KOPT-K1 (cell line): ENCODE data around the gene FAM98C.

Experiments
- H3K27ac ChIP-seq: fragments of 200-600 bp; sonication (generic); 2 replicates; pipeline ENCODE4 v1.5.1; 2016; ENCODE audit warnings: antibody characterized with exemption, mild to moderate bottlenecking, low read depth, low read length; ENCODE audit not compliant: poor library complexity, severe bottlenecking
- H3K36me3 ChIP-seq: fragments of 200-600 bp; sonication (generic); 2 replicates; pipeline ENCODE4 v1.5.1; 2017; ENCODE audit warnings: antibody characterized with exemption, mild to moderate bottlenecking, low read length, moderate library complexity; ENCODE audit not compliant: insufficient read depth
- H3K9me3 ChIP-seq: fragments of 200-600 bp; sonication (generic); 2 replicates; pipeline ENCODE4 v1.5.1; 2017; ENCODE audit warnings: antibody characterized with exemption, low read length, mild to moderate bottlenecking; ENCODE audit not compliant: insufficient read depth, poor library complexity, severe bottlenecking

The FAM98C gene

GRCh38 chr19:38386971-38387549 is 15.8 kb upstream of the FAM98C start:
- Histone ChIP-seq H3K9me3 (no peaks in the 10 kb centered on the region), H3K36me3 (peaks cover 34% of the 10 kb centered on the region), H3K27ac (no peak overlapping the region)

GRCh38 chr19:38387550-38388348 is 15.1 kb upstream of the FAM98C start, which contains the start of gene GGN:
Gene GGN (minus strand): TSS chr19:38388034. CDS start chr19:38387261, 773 bp downstream.
- H3K9me3 ChIP-seq, result no peaks in the 10 kb centered on the region
- H3K27ac ChIP-seq, result no peak within 1 kb of the TSS
- H3K36me3 ChIP-seq, result peaks cover 27% of the 10 kb centered on the region

- Histone ChIP-seq H3K36me3 (peaks cover 20% of the 10 kb centered on the region), H3K27ac (no peak within 1 kb of the TSS), H3K9me3 (no peaks in the 10 kb centered on the region)
Measured at GRCh38 chr19:38388349-38389100, 14.4 kb upstream of the FAM98C start, which contains the start of gene SPRED3. Gene SPRED3 (plus strand): TSS chr19:38388697. CDS start chr19:38390303, 1,606 bp downstream.

GRCh38 chr19:38389101-38389925 is 13.6 kb upstream of the FAM98C start:
- no peak overlapping the region for H3K27ac ChIP-seq
- H3K9me3 ChIP-seq, result no peaks in the 10 kb centered on the region
- peaks cover 12% of the 10 kb centered on the region for H3K36me3 ChIP-seq

GRCh38 chr19:38389957-38390924 is 12.7 kb upstream of the FAM98C start:
- Histone ChIP-seq H3K9me3 (no peaks in the 10 kb centered on the region), H3K27ac (no peak overlapping the region), H3K36me3 (peaks cover 2% of the 10 kb centered on the region; the same call in 1 of the 2 replicates)

- H3K27ac ChIP-seq, result no peak overlapping the region
- no peaks in the 10 kb centered on the region for H3K36me3 ChIP-seq
- no peaks in the 10 kb centered on the region for H3K9me3 ChIP-seq
Measured at GRCh38 chr19:38391911-38392464, 10.9 kb upstream of the FAM98C start.

GRCh38 chr19:38392707-38393308 is 10.1 kb upstream of the FAM98C start:
- H3K27ac ChIP-seq, result no peak overlapping the region
- H3K36me3 ChIP-seq, result no peaks in the 10 kb centered on the region
- no peaks in the 10 kb centered on the region for H3K9me3 ChIP-seq

GRCh38 chr19:38394488-38394887 is 8.4 kb upstream of the FAM98C start:
- H3K36me3 ChIP-seq, result no peaks in the 10 kb centered on the region
- no peaks in the 10 kb centered on the region for H3K9me3 ChIP-seq
- H3K27ac ChIP-seq, result no peak overlapping the region

GRCh38 chr19:38395381-38396114 is 7.3 kb upstream of the FAM98C start:
- H3K27ac ChIP-seq, result no peak overlapping the region
- H3K9me3 ChIP-seq, result no peaks in the 10 kb centered on the region
- H3K36me3 ChIP-seq, result no peaks in the 10 kb centered on the region

- Histone ChIP-seq H3K27ac (no peak overlapping the region), H3K9me3 (no peaks in the 10 kb centered on the region), H3K36me3 (no peaks in the 10 kb centered on the region)
Measured at GRCh38 chr19:38399081-38399480, 3.8 kb upstream of the FAM98C start.

GRCh38 chr19:38399537-38399936 is 3.4 kb upstream of the FAM98C start:
- H3K27ac ChIP-seq, result no peak overlapping the region
- H3K36me3 ChIP-seq, result no peaks in the 10 kb centered on the region
- no peaks in the 10 kb centered on the region for H3K9me3 ChIP-seq

- no peak overlapping the region for H3K27ac ChIP-seq
- H3K36me3 ChIP-seq, result no peaks in the 10 kb centered on the region
- no peaks in the 10 kb centered on the region for H3K9me3 ChIP-seq
Measured at GRCh38 chr19:38400361-38400760, 2.5 kb upstream of the FAM98C start.

GRCh38 chr19:38401148-38401547 is 1.7 kb upstream of the FAM98C start:
- Histone ChIP-seq H3K36me3 (no peaks in the 10 kb centered on the region), H3K27ac (no peak overlapping the region), H3K9me3 (no peaks in the 10 kb centered on the region)
